ENCODE measurements around the gene DAB2IP.

DAB2IP gene

DNA sequence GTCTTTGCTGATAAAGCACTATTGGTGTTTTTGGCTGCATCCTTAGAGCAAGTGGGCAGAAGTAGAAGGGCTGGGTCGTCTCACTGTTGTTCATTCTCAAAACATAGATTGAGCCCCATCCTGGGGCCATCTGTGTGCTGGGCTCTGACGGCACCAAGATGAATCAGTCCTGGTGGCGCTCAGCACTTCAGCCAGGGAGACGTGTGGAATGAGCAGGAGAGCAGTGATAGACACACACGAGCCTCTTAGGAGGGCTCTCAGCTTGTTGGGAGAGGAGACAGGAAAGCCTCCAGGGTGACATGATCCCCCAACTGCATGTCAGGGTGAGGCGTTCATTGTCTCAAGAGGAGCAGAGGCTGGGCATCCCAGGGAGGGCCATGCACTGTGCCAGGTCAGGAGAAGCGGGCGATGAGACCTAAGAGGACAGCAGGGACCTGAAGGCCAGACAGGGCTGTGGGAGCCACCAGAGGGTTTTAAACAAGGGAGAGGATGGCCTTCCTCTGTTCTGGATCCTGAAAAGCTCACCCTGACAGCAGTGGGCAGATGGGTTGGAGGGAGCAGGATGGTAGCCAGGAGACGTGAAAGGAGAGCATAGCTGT lies 115.8 kb downstream of the DAB2IP start:
- FAIRE-seq, result no peak

DNA sequence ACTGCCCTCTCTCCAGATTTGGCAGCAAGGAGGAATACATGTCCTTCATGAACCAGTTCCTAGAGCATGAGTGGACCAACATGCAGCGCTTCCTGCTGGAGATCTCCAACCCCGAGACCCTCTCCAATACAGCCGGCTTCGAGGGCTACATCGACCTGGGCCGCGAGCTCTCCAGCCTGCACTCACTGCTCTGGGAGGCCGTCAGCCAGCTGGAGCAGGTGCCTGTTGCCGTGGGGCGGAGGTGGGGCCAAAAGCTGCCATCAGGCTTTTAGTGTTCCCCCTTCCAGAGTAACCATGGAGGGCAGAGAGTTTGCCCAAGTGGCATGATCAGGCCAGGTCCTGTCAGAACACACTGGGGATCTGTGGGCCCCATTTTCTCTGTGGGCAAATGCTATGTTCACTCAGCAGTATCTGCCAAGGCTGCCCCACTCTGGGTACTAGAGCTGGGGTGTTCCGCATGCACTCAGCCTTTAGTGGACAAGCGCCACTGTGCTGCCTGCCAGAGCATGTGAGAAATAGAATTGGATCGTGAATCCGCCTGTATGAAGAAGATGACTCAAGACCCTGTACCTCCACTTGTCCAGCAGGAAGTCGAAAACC lies 117.1 kb downstream of the DAB2IP start:
- no peak for FAIRE-seq

DNA sequence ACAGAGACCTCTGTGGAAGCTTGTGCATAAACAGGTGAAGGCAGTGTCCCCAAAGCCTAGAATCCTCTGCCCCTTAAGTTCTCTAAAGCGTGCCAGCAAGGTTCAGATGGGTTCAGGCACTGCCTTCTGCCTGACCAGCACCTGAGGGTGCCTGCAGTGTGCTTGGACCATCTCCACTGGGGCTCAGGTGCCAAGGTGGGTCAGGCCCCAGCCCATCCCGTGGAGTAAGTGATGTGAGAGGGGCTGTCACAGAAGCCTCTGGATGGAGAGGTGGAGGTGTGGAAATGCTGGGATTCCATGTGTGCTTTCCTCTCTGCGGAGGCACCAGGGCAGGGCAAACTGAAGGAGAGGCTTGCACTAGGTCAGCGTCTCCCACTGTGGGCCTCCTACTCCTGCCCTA lies 118.5 kb downstream of the DAB2IP start:
- FAIRE-seq, result no peak

DNA sequence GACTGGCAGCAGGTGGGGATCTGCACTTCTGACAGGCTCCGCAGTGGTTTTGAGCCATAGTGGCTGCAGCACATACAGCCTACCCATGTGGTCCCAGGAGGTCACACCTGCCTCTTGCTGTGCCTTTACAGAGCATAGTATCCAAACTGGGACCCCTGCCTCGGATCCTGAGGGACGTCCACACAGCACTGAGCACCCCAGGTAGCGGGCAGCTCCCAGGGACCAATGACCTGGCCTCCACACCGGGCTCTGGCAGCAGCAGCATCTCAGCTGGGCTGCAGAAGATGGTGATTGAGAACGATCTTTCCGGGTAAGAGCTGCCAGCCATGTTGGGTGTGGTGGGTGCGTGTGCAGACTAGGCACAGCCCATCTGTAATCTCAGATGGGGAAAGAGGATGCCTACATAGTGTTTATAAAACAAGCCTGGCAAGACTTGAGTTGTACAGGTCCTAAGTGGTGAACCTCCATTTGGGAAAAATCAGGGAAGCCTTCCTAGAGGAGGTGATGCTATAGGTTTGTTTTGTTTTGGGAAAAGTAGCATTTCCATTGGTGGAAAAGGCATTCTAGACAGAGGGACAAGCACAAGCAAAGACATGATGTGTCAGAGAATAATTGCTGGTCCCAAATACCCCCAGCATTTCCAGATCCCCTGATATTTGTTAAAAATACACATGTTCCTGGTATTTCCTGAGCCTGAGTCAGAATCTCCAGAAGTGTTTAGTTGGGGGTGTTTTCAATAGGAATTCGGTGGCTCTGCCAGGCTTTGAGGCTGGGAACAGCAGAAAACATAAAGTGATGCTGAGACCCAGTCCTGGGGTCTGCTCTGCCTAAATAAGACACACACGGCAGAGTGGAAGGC lies 119.2 kb downstream of the DAB2IP start:
- no peak for FAIRE-seq

DNA sequence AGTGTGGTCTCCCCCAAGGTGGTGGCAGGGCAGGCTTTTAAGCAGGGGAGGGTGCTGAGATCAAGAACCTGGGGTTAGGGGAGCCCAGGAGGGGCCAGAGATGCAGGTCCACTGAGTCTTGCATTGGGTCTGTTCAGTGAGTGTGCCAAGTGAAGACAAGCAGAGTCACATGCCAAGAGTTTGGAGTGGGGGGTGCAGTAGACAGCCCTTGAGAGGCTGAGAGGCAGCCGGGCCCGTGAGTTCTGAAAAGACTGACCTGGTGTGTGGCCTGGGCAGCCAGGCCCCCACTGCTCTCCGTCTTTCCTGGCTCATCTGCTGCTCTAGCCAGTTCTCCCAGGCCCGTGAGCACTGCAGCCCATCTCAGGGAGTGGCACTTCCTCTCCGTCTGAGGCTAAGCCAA lies 120.0 kb downstream of the DAB2IP start:
- FAIRE-seq, result no peak

DNA sequence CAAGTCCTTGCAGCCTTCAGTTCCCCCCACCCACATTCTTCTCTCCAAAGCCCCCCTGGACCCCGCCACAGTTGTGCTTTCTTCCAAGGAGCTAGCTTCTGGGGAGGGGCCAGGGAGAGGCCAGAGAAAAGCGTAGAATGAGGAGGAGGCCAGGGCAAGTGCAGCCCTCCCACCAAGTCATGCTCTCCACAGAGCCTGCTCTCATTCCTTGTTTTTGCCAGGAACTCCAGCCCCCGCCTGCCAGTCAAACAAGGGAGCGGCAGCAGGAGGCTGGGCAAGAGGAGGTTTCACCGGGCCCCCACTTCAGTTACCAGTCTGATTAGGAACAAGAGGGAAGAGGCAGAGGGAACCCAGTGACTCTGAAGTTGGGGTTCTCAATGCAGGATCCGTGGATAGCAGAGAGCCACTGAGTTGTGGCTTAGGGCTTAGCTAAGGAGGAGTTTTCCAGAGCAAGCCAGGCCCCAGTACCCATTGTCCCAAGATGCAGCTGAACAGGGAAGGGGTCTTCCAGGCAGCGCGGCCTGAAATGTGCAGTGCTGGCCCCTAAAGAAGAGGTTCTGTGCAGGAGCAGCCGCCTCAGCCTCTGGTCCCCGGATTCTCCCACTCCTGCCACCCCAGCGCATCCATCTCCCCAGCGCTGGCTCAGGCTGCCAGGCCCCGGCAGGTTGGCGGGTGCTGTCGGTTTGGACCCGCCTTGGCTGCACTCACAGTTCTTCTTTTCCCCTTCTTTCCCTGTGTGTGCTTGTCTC lies 120.6 kb downstream of the DAB2IP start:
- FAIRE-seq, result no peak

DNA sequence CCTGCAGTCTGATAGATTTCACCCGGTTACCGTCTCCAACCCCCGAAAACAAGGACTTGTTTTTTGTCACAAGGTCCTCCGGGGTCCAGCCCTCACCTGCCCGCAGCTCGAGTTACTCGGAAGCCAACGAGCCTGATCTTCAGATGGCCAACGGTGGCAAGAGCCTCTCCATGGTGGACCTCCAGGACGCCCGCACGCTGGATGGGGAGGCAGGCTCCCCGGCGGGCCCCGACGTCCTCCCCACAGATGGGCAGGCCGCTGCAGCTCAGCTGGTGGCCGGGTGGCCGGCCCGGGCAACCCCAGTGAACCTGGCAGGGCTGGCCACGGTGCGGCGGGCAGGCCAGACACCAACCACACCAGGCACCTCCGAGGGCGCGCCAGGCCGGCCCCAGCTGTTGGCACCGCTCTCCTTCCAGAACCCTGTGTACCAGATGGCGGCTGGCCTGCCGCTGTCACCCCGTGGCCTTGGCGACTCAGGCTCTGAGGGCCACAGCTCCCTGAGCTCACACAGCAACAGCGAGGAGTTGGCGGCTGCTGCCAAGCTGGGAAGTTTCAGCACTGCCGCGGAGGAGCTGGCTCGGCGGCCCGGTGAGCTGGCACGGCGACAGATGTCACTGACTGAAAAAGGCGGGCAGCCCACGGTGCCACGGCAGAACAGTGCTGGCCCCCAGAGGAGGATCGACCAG lies 121.3 kb downstream of the DAB2IP start:
- no peak for FAIRE-seq

DNA sequence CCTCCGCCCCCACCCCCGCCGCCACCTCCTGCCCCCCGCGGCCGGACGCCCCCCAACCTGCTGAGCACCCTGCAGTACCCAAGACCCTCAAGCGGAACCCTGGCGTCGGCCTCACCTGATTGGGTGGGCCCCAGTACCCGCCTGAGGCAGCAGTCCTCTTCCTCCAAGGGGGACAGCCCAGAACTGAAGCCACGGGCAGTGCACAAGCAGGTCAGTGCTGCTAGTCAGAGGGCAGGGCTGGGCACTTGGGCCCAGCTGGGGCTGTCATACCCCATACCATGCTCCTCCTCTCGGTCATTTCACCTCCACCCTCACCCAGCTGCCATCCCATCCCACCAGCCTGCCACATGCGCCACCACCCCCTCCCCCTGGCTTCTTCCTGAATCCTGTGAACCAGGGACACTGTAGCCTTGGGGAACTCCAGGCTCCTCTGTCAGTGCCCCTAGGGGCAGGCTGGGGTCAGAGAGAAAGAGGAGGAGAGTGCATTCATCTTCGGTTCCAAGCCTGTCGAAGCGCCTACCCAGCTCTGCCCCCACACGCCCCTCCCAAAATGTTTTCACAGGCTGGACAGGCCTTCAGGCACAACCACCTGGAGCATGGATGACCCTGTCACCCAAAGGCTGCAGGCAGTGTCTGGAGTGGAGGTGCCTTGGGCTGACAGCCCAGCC lies 122.0 kb downstream of the DAB2IP start:
- no peak for FAIRE-seq

DNA sequence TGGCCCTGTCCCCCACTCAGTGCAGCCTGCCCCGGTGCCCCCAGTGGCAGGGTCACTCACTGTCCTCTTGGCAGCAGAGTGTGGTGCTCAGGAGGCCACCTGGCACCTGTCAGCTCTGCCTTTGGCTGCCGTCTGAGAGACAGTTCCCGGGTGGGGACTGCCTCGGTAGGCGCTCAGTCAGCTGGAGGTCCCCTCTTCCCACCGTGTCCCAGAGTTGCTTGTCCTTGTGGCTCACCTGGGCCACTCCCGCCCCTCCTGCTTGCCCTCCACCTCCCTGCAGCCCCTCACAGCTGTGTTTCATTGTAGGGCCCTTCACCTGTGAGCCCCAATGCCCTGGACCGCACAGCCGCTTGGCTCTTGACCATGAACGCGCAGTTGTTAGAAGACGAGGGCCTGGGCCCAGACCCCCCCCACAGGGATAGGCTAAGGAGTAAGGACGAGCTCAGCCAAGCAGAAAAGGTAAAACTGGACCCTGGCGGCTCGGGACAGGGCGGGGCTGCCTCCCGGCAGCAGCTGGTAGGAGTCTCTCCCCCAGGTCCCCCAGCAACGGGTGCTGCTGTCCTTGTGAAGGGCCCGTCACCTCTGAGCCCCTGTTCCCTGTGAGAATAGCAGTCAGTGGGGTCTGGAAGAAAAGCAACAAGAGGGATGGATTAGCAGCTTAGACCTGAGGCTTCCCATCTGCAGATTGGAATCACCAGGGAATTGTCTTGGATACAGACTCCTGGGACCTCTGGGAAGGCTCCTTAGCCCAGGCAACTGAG lies 122.7 kb downstream of the DAB2IP start:
- no peak for FAIRE-seq

DNA sequence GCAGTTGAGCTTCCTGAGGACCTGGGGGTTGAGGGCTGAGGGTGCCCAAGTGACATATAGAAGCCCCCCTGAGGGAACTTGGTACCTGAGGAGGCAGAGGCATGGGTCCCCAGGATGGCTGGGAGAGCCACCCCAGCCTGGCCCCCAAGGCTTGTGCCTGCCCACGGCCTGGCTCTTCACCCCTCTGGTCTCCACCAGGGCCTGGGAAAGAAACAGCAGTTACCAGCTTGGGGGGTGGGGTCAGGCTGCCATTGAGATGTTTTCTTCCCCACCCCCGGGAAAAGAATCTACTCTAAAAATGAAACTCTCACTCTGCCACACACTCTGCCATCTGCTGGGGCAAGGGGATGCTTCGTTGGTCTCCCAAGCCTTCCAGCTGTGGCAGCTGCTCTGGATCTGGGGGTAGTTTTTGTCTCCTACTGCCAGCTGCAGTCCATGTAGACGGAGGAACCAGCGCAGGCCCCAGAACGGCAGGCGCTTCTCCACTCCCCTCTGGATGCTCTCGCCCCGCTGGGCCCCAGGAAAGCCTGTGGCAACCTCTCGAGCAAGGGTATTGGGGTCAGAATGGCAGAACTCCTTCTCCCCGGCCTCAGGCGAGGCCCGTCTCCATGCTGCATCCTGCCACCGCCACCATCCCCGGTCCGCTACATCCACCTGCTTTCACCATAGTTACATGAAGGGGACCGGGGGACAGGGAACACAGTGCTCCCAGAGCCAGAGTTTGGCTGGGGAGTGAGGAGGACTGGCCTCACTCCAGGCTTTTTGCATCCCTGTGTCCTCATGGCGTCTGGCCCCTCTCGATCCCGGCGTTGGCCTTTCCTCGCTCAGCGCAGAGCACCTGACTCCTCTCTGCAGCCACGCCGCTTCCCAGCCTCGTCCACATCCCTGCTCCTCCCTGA lies 123.5 kb downstream of the DAB2IP start:
- no peak for FAIRE-seq

DNA sequence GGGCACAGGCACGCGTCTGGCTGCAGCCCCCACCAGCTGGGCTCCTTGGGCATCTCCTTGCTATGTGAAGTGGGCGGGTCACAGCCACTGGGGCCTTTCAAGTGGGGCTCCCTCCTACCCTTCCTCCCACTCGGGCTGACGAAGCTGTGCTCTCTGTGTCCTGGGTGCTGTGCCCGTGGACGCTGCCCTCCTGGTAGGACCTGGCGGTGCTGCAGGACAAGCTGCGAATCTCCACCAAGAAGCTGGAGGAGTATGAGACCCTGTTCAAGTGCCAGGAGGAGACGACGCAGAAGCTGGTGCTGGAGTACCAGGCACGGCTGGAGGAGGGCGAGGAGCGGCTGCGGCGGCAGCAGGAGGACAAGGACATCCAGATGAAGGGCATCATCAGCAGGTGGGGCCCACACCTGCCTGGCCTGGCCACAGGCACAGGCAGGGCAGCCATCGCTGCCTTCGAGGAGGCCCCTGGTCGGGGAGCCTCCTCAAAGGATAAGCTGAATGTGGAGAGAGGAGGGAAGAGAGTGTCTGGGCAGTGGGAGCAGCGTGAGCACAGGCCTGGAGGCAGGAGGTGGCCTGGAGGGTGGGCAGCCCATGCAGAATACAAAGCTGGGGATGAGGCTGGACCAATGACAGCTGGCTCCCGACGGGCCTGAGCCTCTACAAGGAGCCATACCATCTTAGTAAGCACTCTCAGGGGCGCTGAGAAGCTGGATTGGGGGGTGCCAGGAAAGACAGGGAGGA lies 124.7 kb downstream of the DAB2IP start:
- no peak for FAIRE-seq

DNA sequence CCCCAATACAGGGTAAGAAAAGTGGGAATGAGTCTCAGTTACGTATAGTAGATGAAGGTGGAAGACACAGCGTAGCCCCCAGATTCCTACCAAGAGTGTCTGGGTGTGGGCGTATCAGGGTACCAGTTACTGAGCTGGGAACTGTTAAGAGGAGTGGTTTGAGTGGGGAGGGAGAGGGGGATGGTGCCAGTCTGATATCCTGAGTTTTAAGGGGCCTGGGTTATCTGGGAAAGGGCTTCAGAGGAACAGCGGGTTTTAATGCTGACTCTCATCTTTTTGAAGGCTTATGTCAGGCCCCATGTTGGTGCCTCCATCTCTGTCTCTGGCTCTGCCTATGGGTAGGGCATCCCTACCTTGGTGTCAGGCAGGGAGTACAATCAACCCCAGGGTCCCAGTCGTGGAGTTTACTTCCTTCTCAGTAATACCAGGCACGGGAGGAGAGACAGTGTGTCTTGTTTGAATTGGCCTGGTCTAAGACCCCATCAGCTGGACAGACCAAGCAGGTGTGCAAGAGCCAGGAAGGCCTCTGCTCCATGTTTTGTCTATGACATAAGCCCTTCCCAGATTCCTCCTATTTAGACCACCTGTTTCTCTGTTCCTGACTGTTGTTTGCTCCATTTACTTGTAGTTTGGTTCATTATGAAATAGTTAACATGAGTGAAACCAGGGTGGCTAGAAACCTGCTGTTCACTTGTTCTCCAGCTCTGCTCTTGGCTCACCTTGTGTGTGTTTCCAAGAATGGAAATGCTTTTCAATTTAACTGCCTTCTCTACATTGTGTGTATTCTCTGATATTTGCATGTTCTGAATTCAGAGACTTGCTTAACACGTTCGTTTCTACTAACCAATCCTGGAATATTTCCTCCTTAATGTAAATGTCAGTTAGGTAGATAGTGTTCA lies 125.6 kb downstream of the DAB2IP start:
- no peak for FAIRE-seq

DNA sequence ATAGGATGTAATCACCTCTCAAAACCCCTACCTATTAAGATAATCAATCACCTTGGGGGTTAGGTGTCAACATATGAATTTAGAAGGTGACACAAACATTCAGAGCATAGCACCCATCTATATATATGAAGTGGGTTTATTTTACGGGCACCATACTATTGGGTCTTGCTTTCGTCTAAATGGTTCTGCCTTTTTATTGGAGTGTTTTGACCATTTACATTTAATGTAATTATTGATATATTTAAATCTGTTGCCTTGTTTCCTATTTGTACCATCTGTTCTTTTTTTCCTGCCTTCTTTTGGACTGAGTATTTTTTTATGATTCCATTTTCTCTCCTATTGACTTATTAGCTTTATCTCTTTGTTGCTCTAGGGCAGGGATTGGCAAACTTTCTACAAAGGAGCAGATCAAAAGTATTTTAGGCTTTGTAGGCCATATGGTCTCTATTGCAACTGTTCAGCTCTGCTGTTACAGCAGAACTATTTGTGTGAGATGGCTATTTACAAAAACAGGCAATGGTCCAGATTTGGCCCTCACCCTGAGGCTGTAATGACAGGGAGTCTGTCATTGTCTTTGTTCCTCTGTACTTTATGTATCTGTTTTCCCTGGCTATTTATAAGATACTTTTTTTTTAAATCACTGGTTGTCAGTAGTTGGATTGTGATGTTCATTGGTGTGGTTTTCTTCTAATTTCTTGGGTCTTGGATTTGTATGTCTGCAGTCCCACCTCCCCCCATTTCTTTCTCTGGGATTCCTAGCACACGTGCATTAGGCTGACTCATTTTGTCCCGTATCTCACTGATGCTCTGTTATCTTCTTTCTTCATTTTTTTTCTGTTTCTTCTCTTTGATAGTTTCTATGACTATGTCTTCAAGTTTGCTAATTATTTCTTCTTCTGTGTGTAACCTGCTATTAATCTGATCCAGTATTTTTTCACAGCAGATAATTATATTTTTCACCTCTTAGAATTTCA lies 127.1 kb downstream of the DAB2IP start:
- no peak for FAIRE-seq

DNA sequence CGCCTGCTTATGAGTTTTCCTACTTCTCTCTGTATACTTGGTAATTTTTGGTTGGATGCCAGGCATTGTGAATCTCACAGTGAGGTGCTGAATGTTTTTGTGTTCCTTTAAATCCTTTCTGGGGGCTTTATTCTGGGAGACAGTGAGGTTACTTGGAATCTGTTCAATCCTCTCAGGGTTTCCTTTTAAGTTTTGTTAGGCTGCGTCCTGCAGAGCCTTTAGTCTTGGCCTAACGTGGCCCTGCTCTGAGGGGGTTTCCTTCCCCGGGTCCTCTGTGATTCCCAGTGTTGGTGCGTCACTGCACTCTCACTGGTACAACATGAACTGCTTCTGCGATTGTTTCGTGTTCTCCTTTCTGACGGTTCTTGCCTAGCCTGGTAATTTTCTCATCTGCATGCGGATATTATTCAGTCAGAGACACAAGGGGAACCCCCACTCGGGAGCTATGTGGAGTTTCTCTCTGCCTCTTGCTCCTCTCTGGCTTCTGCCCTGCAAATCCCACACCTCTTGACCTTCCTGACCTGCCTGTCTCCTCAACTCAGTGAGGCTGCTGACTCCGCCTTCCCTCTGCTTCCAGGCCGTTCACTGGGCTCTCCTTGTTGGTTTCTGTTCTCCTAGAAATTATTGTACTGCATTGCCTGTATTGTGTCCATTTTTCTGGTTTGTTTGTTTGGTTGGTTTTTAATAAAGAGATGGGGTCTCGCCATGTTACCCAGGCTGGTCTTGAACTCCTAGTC lies 128.1 kb downstream of the DAB2IP start:
- no peak for FAIRE-seq

DNA sequence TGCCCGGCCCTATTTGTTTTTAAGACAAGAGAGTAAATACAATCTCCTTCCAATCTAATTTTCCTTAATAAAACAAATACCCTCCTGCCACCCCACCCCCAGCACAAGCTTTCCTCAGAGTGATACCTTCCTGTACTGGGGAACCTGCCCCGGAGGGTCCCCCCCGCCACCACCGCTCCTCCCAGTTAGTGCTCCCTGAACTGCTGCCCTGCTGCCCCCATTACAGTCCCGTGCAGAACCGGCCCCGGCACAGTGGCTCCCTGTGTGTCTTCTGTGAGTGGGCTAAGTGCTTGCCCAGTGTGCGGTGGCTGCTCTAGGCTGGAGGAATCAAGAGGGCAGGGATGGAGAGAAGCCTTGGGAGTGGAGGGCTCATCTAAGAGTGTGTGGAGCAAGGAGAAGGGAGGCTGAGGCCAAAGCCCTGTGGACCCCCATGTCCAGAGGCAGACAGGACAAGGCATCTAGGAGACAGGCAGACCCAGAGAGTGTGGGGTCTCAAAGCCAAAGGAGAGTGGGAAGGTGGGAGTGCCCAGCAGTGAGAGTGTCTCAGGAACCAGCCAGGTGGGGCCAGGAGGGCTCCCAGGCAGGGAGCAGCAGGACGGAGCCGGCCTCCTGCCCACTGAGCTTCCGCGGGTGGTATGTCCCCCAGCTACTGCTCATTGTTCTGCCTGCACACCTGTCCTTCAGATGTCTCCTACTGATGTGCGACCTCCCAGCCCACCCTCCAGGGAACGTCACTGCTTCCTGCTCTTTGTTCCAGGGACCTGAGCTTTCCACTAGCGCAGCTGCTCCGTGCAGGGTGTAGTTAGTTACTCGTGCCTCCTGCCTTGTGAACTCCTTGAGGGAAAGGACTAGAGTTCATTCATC lies 129.0 kb downstream of the DAB2IP start:
- FAIRE-seq, result no peak

DNA sequence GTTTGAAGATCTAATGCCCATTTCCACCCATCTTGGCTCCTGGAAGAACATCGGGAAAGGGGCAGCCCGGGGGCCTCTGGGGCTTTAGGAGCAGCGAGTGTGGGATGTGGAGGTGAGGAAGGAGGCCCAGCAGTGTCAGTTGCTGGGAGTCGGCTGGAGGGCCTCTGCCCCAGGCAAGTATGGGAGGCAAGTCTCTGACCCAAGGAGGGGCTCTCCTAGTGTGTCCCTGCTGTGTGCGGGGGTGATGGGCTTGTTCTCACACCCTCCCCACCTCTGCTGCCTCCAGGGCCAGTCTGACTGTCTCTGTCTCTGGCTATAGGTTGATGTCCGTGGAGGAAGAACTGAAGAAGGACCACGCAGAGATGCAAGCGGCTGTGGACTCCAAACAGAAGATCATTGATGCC lies 129.7 kb downstream of the DAB2IP start:
- no peak for FAIRE-seq

All from G401.6 (cell line).